Naive thymus-derived CD8-positive, alpha-beta T cell (primary cell): ENCODE measurements around the gene LEKR1. TPM values are rescaled to one million over a fixed set of nuclear protein-coding genes. Genes with fewer than 3 reads are reported as not detected.
A peak's percentile ranks its signal among the peaks of the same experiment; 100 is the strongest.

Source experiments
- ATAC-seq, 2 donors: fragments of 150-1000 bp; cut with Tn5 transposase in 1 of 2; sonication (Bioruptor Pico), chemical (Tn5 transposase) in 1 of 2; 1 replicate in 1 of 2; 2 replicates in 1 of 2; pipeline ENCODE4 v1.10.0; 2021; ENCODE audit warnings: mild to moderate bottlenecking in 2 of 2, moderate library complexity in 2 of 2
- POLR2A ChIA-PET: fragments of 350-600 bp; sonication (Branson Sonifier 250); formaldehyde crosslinking; loops from one replicate; lab custom pipeline; 2021; ENCODE audit warnings: antibody characterized with exemption; lab: Charles Lee
- DNase-seq, 10 donors: peaks; one replicate each; pipeline versions ENCODE4 v3.0.0 to v3.0.0-alpha.2; 2020 to 2022
- H3K27ac Mint-ChIP-seq, 10 donors: one replicate each; pipeline ENCODE4 v1.8.0; 2020 to 2022; ENCODE audit warnings: mild to moderate bottlenecking in 10 of 10, mixed read lengths in 10 of 10, moderate library complexity in 4 of 10, inconsistent platforms in 1 of 10
- H3K27me3 Mint-ChIP-seq, 5 donors: one replicate each; pipeline ENCODE4 v1.8.0; 2021 to 2022; ENCODE audit warnings: mixed read lengths in 5 of 5
- H3K36me3 Mint-ChIP-seq, 3 donors: one replicate each; pipeline ENCODE4 v1.8.0; 2020 to 2022; ENCODE audit warnings: mixed read lengths in 3 of 3, mild to moderate bottlenecking in 2 of 3, inconsistent platforms in 1 of 3
- H3K4me1 Mint-ChIP-seq, 4 donors: one replicate each; pipeline ENCODE4 v1.8.0; 2021 to 2022; ENCODE audit warnings: mixed read lengths in 4 of 4
- H3K4me3 Mint-ChIP-seq, 10 donors: one replicate each; pipeline ENCODE4 v1.8.0; 2020 to 2022; ENCODE audit warnings: mild to moderate bottlenecking in 10 of 10, mixed read lengths in 10 of 10, moderate library complexity in 6 of 10, inconsistent platforms in 1 of 10
- H3K9me3 Mint-ChIP-seq, 9 donors: one replicate each; pipeline ENCODE4 v1.8.0; 2020 to 2022; ENCODE audit warnings: mixed read lengths in 9 of 9, mild to moderate bottlenecking in 3 of 9, inconsistent platforms in 1 of 9, moderate library complexity in 1 of 9
- polyA plus RNA-seq, 3 donors: library from polyadenylated mRNA; unstranded; fragments of 300-500 nt; fragmentation: Illumina TruSeq; gene quantifications; one replicate each; pipeline ENCODE4 v1.2.3, GENCODE V29; 2021
- total RNA-seq, 8 experiments: library from RNA in 2 of 8; stranded (reverse) in 2 of 8; gene quantifications; one replicate each; pipeline ENCODE4 v1.2.3 and lab custom pipeline; 2021 to 2026

LEKR1 gene
- total and polyA plus RNA-seq, 5 experiments from 2014 or later, result 0.33 to 3.0 (median 1.4) TPM

DNA sequence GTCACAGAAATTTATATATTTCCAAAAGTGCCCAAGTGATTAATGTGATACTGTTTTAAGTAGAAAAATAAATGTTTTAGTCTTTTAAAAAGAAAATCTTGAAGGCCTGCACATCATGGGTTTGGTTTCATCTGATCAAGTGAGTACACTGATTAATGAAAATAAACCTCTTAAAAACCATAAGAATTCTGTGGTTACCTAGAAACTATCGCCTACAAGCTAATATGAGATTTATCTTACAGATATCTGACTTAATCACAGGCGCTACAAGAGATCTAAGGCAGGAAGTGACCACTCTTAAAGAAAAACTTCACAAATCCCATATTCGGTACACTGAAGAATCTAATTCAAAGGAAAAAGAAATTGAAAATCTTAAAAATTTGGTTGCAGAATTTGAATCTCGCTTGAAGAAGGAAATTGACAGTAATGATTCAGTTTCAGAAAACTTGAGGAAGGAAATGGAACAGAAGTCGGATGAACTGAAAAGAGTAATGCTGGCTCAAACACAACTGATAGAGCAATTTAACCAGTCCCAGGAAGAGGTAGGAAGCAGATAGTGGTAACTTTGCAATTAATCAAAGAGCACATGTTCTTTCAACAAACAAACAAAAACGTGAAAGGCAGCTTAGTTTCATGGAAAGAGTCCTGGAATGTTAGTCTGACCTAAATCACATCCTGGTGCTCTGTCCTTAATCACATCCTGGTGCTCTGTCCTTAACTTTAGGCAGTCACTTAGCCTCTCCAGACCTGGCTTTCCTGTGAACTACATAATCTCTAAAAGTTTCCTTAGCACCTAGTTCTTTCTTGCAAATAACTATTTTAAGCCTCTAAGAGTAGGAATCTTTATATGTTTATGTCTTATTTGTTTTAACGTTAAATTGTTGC lies 201.9 kb downstream of the LEKR1 start:
- DNase-seq (no peak), ATAC-seq (no peak)
- Mint-ChIP-seq H3K9me3 (no peaks in the 10 kb centered on the region), H3K27me3 (peaks cover 2 to 25% (median 8%) of the 10 kb centered on the region in 5 donors), H3K4me1 (peaks cover 0 to 14% (median 3%) of the 10 kb centered on the region in 4 donors), H3K36me3 (peaks cover 0 to 2% (median 2%) of the 10 kb centered on the region in 3 donors), H3K27ac (no peak overlapping the region), H3K4me3 (no peak overlapping the region)
- POLR2A ChIA-PET, result no interaction called here

- ATAC-seq (peak in 1 of 2 donors; percentile 28), DNase-seq (no peak)
- Mint-ChIP-seq H3K27me3 (peaks cover 0 to 25% (median 4%) of the 10 kb centered on the region in 5 donors), H3K9me3 (no peaks in the 10 kb centered on the region), H3K4me3 (no peak overlapping the region), H3K4me1 (peaks cover 0 to 14% (median 3%) of the 10 kb centered on the region in 4 donors), H3K27ac (peak overlapping the region in 1 of 10 donors; percentile 1), H3K36me3 (peaks cover 0 to 2% (median 0%) of the 10 kb centered on the region in 3 donors)
- POLR2A ChIA-PET, result no interaction called here
Measured at GRCh38 chr3:157029365-157029790, 203.2 kb downstream of the LEKR1 start.

DNA sequence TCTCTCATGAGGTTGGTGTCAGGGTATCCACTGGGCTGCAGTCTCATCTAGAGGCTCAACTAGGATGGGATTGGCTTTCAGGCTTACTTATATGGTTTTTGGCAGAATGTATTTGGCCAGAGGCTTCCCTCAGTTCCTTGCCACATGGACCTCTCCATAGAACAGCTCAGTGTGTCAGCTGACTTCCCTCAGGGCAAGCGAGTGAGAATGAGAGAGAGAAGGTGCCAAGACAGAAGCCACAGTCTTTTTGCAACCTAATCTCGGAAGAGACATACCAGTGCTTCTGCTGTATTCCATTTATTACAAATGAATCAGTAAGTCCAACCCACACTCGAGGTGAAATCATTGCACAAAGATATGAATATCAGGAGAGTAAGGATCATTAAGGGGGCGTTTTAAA lies 204.6 kb downstream of the LEKR1 start:
- POLR2A ChIA-PET, result no interaction called here
- H3K36me3 Mint-ChIP-seq, result peaks cover 0 to 2% (median 0%) of the 10 kb centered on the region in 3 donors

GRCh38 chr3:157033001-157033400 lies 206.8 kb downstream of the LEKR1 start:
- ATAC-seq (no peak), DNase-seq (no peak)
- no peak overlapping the region for H3K27ac Mint-ChIP-seq
- H3K4me1 Mint-ChIP-seq, result peaks cover 0 to 14% (median 2%) of the 10 kb centered on the region in 4 donors
- peaks cover 0 to 8% (median 0%) of the 10 kb centered on the region in 9 donors for H3K9me3 Mint-ChIP-seq
- H3K27me3 Mint-ChIP-seq, result peaks cover 0 to 43% (median 15%) of the 10 kb centered on the region in 5 donors
- peaks cover 0 to 2% (median 0%) of the 10 kb centered on the region in 3 donors for H3K36me3 Mint-ChIP-seq
- POLR2A ChIA-PET, result no interaction called here
- no peak overlapping the region for H3K4me3 Mint-ChIP-seq

More for the DNA sequence above, 204.6 kb downstream of the LEKR1 start:
- no peak for ATAC-seq
- H3K4me1 Mint-ChIP-seq, result peaks cover 0 to 14% (median 3%) of the 10 kb centered on the region in 4 donors
- no peak for DNase-seq
- peaks cover 0 to 27% (median 4%) of the 10 kb centered on the region in 5 donors for H3K27me3 Mint-ChIP-seq
- no peak overlapping the region for H3K27ac Mint-ChIP-seq
- H3K4me3 Mint-ChIP-seq, result no peak overlapping the region
- peaks cover 0 to 2% (median 0%) of the 10 kb centered on the region in 9 donors for H3K9me3 Mint-ChIP-seq

DNA sequence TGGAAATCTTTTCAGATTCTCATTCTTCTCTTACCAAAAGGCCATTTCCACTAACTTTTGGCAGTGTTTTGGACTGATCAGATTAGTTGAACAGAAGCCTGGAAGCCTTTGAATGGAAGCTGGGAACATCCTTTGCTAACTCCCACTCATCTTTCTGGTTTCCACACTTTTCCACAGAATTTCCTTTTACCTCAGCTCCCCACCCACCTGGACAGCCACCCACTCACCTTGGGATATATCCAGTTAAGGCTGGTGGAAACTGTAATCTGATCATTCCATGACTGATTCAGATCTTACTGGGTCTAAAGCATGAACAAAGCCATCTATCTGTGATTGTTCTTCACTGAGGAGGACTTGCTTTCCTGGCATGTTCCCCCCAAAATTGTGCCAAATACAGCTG lies 214.3 kb downstream of the LEKR1 start:
- H3K4me3 Mint-ChIP-seq, result no peak overlapping the region
- DNase-seq (no peak), ATAC-seq (no peak)
- no peaks in the 10 kb centered on the region for H3K36me3 Mint-ChIP-seq
- peaks cover 5 to 33% (median 14%) of the 10 kb centered on the region in 5 donors for H3K27me3 Mint-ChIP-seq
- POLR2A ChIA-PET, result interaction anchor here (0.6 kb wide), 1 partner anchor 39 kb away, joined by 5 read pairs; no protein-coding TSS in a partner anchor
- H3K27ac Mint-ChIP-seq, result no peak overlapping the region
- peaks cover 0 to 8% (median 0%) of the 10 kb centered on the region in 9 donors for H3K9me3 Mint-ChIP-seq
- no peaks in the 10 kb centered on the region for H3K4me1 Mint-ChIP-seq

GRCh38 chr3:157042226-157042625 lies 216.1 kb downstream of the LEKR1 start:
- no peaks in the 10 kb centered on the region for H3K36me3 Mint-ChIP-seq
- DNase-seq, result no peak
- peaks cover 0 to 9% (median 0%) of the 10 kb centered on the region in 4 donors for H3K4me1 Mint-ChIP-seq
- no peak for ATAC-seq
- H3K27ac Mint-ChIP-seq, result no peak overlapping the region
- peaks cover 5 to 21% (median 14%) of the 10 kb centered on the region in 5 donors for H3K27me3 Mint-ChIP-seq
- no peak overlapping the region for H3K4me3 Mint-ChIP-seq
- no peaks in the 10 kb centered on the region for H3K9me3 Mint-ChIP-seq
- POLR2A ChIA-PET, result no interaction called here

DNA sequence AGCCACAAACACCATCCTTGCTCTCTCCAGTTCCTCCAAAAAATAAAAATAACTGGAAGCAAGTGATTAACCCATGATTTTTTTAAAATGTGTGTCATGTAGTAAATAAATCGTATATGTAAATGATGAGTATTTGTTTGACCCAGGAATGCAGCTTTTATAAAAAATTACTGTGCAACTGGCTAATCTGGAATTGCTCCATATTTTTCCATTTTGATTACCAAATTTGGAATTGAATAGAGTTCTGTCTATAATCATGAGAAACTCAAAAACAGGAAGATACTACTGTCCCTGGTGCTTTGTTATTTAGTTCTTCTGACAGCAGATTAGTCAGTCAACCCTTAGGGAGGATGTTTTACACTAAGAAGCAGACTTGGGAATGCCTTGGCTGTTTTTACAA lies 217.6 kb downstream of the LEKR1 start:
- no peaks in the 10 kb centered on the region for H3K36me3 Mint-ChIP-seq
- H3K4me1 Mint-ChIP-seq, result peaks cover 0 to 10% (median 0%) of the 10 kb centered on the region in 4 donors
- ATAC-seq (no peak), DNase-seq (no peak)
- no peak overlapping the region for H3K27ac Mint-ChIP-seq
- no peak overlapping the region for H3K4me3 Mint-ChIP-seq
- peaks cover 5 to 12% (median 6%) of the 10 kb centered on the region in 5 donors for H3K27me3 Mint-ChIP-seq
- POLR2A ChIA-PET, result no interaction called here
- no peaks in the 10 kb centered on the region for H3K9me3 Mint-ChIP-seq

DNA sequence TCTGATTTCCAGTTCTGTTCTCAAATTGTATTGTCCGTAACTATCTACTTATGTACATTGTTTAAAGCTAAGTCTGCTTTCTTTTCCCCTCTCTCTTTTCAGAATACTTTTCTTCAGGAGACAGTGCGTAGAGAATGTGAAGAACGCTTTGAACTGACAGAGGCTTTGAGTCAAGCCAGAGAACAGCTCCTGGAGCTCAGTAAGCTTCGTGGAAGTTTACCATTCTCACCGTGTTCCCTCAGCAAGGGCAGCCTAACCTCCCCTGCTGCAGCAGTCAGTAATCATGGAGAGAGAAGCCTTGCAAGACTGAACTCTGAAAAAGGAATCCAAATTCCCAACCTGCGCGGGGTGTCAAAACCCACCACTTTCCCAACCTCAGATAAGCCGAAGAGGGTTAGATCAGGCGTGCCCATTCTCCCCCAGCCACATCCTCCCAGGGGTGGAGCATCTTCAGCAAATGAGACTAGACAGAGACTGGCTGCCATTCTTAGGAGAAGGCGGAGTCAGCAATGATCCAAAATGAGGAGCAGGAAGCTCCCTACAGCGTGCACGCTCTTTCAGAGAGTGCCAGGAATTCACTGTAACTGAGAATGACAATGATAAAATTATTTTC lies 219.2 kb downstream of the LEKR1 start:
- no peak for ATAC-seq
- Mint-ChIP-seq H3K4me1 (peaks cover 0 to 10% (median 0%) of the 10 kb centered on the region in 4 donors), H3K27me3 (peaks cover 9 to 13% (median 12%) of the 10 kb centered on the region in 5 donors), H3K4me3 (no peak overlapping the region), H3K27ac (no peak overlapping the region), H3K9me3 (no peaks in the 10 kb centered on the region), H3K36me3 (no peaks in the 10 kb centered on the region)
- DNase-seq, result no peak
- POLR2A ChIA-PET, result no interaction called here

DNA sequence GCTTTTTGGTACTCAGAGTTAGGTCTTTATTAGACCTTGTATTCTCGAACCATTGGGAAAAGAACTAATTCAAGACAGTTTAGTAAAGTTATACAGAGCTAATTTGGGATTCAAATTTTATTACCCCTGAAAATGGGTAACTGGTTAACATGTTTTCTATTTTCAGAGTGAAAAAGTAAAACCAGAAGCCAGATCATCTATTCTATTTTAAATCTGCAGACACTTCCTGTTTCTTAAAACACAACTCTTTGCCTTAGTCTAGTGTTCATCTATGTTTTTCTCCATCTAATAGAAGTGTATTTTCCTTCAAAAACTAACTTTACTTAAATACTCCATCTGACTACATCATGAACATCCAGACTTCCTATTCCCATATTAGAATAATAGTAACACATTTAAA lies 220.4 kb downstream of the LEKR1 start:
- Mint-ChIP-seq H3K4me3 (no peak overlapping the region), H3K27me3 (peaks cover 3 to 12% (median 9%) of the 10 kb centered on the region in 5 donors), H3K4me1 (peaks cover 0 to 10% (median 0%) of the 10 kb centered on the region in 4 donors), H3K27ac (no peak overlapping the region), H3K36me3 (no peaks in the 10 kb centered on the region), H3K9me3 (no peaks in the 10 kb centered on the region)
- DNase-seq (no peak), ATAC-seq (no peak)
- POLR2A ChIA-PET, result no interaction called here

DNA sequence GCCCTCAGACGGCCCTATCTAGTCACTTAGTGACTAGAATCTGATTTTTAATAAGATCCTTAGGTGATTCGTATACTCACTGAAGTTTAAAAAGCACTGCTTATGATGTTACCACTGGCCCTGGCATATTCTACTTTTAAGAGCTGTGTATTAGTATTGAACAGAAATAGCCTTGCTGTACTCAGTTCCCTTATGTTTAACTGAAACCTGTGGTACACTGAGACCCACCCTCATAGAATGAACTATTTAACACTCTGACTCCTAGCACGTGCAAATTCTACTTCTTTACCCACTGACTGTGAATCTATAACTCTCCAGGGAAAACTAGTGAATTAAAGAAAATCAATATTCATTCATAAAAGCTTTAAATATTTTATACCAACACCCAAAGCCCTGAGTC lies 224.9 kb downstream of the LEKR1 start:
- no peaks in the 10 kb centered on the region for H3K9me3 Mint-ChIP-seq
- peaks cover 5 to 11% (median 6%) of the 10 kb centered on the region in 5 donors for H3K27me3 Mint-ChIP-seq
- ATAC-seq (no peak), DNase-seq (no peak)
- H3K4me3 Mint-ChIP-seq, result no peak overlapping the region
- peaks cover 0 to 10% (median 0%) of the 10 kb centered on the region in 4 donors for H3K4me1 Mint-ChIP-seq
- H3K27ac Mint-ChIP-seq, result no peak overlapping the region
- POLR2A ChIA-PET, result no interaction called here
- no peaks in the 10 kb centered on the region for H3K36me3 Mint-ChIP-seq

- Mint-ChIP-seq H3K4me1 (peaks cover 0 to 5% (median 0%) of the 10 kb centered on the region in 4 donors), H3K27ac (no peak overlapping the region), H3K36me3 (no peaks in the 10 kb centered on the region), H3K9me3 (no peaks in the 10 kb centered on the region), H3K27me3 (peaks cover 5 to 14% (median 9%) of the 10 kb centered on the region in 5 donors), H3K4me3 (no peak overlapping the region)
- POLR2A ChIA-PET, result no interaction called here
- ATAC-seq, result no peak
- DNase-seq, result no peak
Measured at GRCh38 chr3:157051591-157051990, 225.4 kb downstream of the LEKR1 start.

DNA sequence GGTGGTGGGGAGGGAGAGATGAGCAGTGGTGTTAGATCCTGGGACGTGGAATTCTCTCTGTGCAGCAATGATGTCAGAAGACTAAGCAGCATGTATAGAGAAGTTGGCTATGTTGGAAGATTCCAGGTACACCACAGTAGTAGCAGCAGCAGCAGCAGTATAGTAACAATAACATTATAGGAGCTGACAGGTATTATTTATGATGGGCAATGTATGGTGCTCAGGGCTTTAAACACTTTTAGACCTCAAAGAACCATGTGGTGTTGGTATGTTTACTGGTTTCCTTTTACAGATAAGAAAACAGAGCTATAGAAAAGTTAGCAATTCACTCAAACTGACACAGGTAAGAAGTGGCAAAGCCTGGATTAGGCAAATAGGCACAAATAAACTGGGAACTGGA lies 229.9 kb downstream of the LEKR1 start:
- POLR2A ChIA-PET, result no interaction called here
- Mint-ChIP-seq H3K9me3 (no peaks in the 10 kb centered on the region), H3K36me3 (no peaks in the 10 kb centered on the region)

More for the DNA sequence above, 229.9 kb downstream of the LEKR1 start:
- no peak for ATAC-seq
- Mint-ChIP-seq H3K27me3 (peaks cover 0 to 14% (median 5%) of the 10 kb centered on the region in 5 donors), H3K4me3 (no peak overlapping the region), H3K27ac (no peak overlapping the region), H3K4me1 (no peaks in the 10 kb centered on the region)
- no peak for DNase-seq
